GM23248 (cell line): ENCODE measurements around the gene IL18BP.

Source experiments
- EZH2 ChIP-seq: fragments of 200-600 bp; sonication (generic); IDR thresholded peaks from 2 replicates; pipeline ENCODE4 v1.6.1; 2018; ENCODE audit warnings: antibody characterized with exemption, mild to moderate bottlenecking; ENCODE audit not compliant: insufficient read depth, poor library complexity, severe bottlenecking
- EZH2phosphoT487 ChIP-seq: fragments of 200-600 bp; sonication (generic); IDR thresholded peaks from 2 replicates; pipeline ENCODE4 v1.6.1; 2018; ENCODE audit warnings: antibody characterized with exemption, moderate library complexity, mild to moderate bottlenecking, low read depth; ENCODE audit not compliant: insufficient read depth

DNA sequence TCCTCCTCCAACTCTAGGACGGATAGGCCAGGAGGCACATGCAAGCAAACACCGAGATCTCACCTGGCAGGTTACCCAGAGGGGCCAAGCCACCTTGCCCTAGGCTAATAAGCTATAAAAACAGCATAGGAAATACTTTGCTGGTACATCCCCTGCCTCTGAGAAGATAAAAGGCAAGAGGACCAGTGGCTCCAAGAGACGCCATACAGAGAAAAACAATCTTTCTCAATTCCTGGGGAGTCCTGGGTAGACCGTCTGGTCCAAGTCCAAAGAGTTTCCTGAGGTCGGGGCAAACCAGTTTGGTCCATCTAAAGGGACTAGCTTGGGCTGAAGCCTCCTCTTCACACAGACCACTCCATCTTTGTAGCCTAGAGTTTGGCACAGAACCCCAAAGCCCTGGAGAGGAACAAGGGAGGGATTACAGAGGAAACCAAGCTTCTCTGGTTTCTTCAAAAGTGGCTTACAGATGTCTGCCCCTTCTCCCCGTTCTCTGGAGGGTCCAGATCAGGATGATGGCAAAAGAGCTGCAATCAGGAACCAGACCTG lies 41.2 kb downstream of the IL18BP start:
- TF ChIP-seq EZH2phosphoT487 (no peak), EZH2 (no peak)
